Upper lobe of left lung (tissue), 4 donors: Measurements from ENCODE around the gene CDC34.

Experiments
- CTCF ChIP-seq, 6 experiments: fragments of 450-650 bp in 4 of 6; fragments of 200-600 bp in 2 of 6; sonication (generic) in 2 of 6; IDR thresholded peaks; one replicate each; pipeline ENCODE4 v1.5.1; 2016 to 2019; ENCODE audit warnings: antibody characterized with exemption in 6 of 6
- EP300 ChIP-seq, 4 donors: sonication (generic); formaldehyde crosslinking; IDR thresholded peaks; one replicate each; pipeline ENCODE4 v1.5.1; 2017; ENCODE audit warnings: antibody characterized with exemption in 4 of 4, control low read depth in 2 of 4
- POLR2A ChIP-seq, 4 donors: fragments of 450-650 bp; IDR thresholded peaks; one replicate each; pipeline ENCODE4 v1.5.1; 2016 to 2017; ENCODE audit warnings: antibody characterized with exemption in 4 of 4, mild to moderate bottlenecking in 2 of 4
- POLR2AphosphoS5 ChIP-seq, 2 donors: sonication (generic); formaldehyde crosslinking; IDR thresholded peaks; one replicate each; pipeline ENCODE4 v1.5.1; 2017; ENCODE audit warnings: antibody characterized with exemption in 2 of 2

- TF ChIP-seq CTCF (IDR thresholded peaks at IDR 0.05) (no peak), EP300 (IDR thresholded peaks at IDR 0.05) (no peak), POLR2AphosphoS5 (IDR thresholded peaks at IDR 0.05) (no peak), POLR2A (IDR thresholded peaks at IDR 0.05) (no peak)
Observed at GRCh38 chr19:588741-589692, 57.5 kb downstream of the CDC34 start.
